GM21619 (cell line): ENCODE measurements around the gene MAD2L1BP.

Experiments
- ATAC-seq: cut with Tn5 transposase; IDR thresholded peaks from one replicate; pipeline ENCODE4 v1.9.1; 2021; ENCODE audit not compliant: unreplicated experiment

MAD2L1BP gene

DNA sequence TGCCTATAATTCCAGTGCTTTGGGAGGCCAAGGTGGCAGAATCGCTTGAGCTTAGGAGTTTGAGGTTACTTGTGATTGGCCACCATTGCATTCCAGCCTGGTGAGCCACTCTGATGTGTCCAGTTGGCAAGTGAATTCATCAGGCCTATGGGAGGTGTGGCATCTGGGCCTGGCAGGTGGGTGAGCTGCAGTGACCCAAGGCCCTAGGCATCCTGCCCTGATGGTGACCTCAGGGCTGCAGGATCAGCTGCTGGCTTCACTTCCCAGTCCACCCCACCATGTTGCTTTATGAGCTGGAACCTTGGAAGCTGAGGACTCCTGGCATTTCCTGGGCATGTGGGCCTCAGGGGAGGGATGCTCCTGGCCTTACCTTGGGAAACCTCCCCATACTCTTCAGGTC is 29.7 kb downstream of the MAD2L1BP start:
- no peak for ATAC-seq

DNA sequence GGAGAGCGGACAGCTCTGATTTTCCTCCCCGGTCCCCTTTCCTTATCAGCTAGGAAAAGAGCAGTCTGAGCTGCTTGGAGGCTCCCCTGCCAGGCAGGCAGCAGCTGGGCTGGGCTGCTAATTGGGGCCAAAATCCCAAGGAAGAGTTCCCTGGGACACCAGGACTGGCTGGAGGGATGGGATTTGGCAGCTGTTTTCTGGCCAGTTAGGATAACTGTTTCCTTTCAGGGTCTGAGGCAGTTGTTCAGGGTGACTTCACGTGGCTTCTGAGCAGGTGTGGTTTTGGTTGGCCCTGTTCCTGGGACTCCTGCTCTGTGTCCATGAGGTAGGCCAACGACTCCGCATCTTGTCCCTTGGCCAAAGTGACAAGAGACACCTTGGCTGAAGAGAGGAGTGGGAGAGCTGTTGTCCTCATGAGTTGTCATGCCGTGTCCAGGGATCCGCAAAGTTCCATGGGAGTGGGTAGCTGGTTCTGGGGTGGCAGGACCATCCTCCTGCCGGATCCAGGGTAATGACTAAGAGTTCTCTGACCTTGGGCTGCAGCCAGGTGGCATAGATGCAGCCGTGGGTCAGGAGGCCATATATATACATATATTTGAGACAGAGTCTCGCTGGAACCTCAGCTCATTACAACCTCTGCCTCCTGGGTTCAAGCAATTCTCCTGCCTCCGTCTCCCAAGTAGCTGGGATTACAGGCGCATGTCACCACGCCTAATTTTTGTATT is 30.7 kb downstream of the MAD2L1BP start:
- ATAC-seq: no peak

DNA sequence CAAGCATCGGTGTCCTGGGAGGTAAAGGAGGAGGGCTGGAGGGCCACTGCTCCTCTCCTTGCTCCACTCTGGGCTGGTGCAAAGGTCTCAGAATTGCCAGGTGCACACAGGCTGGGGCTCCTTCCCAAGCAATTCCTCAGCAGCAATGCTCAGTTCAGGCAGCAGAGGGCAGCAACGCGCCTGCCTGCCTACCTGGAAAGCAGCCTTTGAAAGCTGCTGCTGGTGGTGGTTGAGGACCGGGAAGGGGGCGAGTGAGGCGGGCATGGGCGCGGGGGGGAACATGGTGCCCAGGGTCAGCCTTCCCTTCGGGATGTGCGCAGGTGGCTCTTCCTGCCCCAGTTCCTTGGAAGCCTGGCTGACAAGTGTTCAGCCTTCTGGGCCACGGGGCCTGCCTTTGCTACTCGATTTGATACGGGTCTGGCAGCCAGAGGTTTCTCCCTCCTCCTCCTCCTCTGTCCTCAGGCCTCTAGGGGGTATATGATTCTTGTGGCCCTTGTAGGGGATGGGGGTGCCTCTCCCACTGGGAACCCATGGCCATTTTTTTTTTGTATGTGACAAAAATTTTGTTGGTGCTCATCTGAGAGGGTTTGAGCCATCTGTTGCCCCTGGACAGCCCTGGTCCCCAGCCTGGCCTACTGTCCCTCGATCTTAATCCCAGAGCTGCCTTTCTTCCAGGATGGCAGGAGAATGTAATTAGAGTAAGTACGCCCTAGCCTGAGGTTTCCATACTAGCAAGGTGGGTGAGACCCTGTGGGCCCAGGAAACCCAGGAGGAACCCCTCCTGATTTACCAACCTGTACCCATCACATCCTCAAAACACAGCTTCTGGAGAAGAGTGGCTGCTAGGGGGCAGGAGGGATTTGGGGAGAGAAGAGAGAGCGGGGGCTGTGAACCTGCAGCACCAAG is 31.9 kb downstream of the MAD2L1BP start:
- ATAC-seq: no peak

DNA sequence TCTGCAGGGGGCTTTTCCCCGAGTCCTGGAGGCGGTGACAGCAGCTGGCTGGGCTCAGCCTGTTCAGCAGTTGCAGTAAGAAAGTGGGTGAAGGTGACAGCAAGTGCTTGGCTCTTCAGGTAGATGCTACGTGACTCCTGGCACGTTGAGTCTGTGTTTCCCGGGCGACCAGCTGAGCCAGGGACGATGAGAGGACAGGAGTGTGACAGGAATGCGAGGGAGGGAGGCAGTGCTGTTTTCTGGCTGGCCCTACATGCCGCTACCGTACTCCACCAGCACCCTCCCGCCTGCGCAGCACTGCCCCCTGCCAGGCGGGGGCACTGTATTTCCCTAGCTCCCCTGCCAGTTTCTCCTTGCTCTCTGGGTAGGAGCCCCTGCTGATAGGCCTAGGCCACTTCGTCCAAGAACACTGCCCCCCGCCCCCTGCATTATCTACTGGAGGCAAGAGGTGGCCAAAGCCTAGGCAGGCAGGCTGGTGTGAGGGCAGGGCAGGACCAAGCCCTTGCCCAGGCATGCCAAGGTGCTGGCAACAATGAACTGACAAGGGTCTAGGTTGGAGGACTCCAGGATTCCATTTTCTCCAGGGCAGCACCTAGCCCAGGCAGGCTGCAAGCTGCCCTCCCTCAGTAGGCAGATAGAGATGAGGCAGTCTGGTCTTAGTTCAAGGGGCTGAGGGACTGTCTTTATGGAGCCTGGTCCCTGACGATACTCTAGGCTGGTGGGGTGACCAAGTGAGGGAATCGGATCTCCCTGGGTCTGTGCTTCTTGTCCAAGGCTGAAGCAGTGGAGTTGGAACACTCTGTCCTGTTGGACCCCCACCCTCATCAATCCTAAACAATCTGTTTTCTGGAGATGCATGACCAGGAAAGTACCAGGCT is 32.8 kb downstream of the MAD2L1BP start:
- ATAC-seq: no peak

DNA sequence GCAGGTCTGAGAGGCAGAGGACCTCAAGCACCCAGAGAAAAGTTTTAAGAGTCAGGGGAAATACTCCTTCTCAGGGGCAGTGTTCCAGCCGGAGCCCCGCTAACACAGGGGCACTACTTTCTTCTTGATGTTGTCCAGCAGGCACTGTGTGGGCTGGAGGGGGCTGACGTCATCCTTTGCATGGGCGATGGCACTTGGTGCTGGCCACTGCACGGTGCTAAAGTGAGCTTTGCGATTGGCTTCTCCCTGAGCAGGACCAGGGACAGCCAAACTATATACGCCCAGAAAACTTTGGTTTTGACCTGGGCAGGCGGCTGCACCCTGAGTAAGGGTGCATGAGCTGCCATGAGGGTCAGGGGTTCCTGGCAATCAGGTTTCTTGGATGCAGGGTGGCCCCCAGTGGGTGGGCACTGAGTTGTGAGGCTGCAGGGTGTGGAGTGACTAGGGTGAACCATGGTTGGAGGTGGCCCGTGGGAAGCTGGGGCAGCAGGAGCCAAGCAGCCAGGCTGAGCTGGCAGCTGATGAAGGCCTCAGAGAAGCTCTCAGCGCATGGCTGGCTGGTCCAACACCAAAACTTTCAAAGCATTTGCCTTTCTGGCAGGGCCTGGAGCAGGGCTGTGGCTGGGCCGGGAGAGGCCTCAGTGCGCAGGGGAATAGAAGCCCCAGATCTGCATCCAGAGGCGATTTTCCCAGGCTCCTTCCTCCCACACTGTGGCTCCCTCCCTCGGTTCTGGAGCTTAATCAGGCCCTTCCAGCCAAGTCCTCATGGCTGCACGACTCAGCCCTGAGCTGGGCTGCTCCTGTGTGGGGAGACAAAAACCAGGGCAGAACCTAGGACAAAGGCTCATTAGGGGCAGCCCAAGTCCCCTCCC is 33.6 kb downstream of the MAD2L1BP start:
- ATAC-seq: no peak

DNA sequence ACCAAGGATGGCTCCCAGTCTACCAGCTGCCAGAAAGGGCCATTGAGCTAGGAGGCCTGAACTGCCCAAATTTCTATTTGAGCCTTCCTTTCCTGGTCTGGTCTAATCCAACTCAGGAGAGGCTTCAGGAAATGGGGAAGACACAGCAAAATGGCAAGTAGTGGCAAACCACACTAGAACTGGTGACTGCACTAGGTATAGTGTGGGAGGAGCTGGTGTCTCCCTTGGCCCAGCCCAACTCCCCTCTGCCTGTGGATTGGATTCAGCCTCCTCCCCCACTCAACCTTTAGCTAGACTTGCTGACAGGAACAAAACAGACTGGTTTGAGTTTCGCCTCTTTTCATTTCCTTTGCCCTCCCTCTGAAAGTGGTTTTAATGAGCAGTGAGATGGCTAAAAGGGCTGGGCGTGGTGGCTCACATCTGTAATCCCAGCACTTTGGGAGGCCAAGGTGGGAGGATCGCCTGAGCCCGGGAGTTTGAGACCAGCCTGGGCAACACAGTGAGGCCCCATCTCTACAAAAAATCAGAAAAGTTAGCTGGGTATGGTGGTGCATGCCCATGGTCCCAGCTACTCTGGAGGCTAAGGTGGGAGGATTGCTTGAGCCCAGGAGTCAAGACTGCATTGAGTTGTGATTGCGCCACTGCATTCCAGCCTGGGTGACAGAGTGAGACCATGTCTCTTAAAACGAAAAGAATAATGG is 34.4 kb downstream of the MAD2L1BP start:
- ATAC-seq: no peak

DNA sequence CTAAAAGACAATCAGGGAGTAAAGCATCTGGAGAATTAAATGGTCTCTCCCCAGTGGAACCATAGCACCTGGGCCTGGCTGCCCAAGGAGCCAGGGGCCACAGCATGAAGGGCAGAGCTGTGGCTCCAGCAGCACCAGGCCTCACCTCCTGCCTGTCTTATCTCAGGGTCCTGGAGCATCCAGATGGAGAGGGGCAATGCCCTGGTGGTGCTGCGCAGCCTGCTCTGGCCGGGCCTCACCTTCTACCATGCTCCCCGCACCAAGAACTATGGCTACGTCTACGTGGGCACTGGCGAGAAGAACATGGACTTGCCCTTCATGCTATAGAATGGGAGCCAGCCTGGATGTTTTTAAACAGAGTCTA is 35.0 kb downstream of the MAD2L1BP start:
- ATAC-seq: no peak

DNA sequence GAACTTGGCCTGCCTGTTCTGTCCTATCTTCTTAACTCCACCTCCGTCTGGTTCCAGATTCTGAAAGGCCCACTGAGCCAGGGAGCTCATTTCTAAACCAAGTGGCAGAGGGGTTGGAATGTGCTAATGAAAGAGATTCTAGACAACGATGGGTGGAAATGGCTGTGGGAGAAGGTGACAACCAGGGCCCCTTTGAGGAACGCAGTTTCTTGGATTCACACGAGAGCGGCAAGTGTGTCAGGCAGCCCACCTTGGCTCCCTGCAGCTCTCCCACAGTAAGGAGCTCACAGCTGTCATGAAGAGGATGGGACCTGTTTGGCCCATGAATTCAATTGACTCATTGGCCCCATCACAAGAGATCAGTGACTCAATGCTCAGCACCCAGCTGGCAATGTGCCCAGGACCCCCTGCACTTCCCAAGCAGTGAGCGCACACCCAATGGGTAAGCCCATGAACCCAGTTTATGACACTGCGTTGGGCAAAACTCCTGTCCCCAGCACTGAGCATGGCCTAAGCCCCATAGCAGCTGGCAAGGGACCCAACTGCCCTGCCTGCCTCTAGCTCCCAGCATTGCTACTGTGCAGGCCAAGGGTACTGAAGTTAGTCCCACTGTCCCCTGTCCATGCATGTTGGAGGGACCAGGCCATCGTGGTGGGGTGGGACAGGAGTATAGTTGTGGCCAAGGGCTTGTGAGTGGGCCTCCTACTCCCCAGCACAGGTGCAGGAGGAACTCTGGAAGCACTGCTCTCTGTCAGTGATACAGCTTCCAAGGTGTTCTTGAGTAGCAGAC is 35.6 kb downstream of the MAD2L1BP start:
- ATAC-seq: no peak

DNA sequence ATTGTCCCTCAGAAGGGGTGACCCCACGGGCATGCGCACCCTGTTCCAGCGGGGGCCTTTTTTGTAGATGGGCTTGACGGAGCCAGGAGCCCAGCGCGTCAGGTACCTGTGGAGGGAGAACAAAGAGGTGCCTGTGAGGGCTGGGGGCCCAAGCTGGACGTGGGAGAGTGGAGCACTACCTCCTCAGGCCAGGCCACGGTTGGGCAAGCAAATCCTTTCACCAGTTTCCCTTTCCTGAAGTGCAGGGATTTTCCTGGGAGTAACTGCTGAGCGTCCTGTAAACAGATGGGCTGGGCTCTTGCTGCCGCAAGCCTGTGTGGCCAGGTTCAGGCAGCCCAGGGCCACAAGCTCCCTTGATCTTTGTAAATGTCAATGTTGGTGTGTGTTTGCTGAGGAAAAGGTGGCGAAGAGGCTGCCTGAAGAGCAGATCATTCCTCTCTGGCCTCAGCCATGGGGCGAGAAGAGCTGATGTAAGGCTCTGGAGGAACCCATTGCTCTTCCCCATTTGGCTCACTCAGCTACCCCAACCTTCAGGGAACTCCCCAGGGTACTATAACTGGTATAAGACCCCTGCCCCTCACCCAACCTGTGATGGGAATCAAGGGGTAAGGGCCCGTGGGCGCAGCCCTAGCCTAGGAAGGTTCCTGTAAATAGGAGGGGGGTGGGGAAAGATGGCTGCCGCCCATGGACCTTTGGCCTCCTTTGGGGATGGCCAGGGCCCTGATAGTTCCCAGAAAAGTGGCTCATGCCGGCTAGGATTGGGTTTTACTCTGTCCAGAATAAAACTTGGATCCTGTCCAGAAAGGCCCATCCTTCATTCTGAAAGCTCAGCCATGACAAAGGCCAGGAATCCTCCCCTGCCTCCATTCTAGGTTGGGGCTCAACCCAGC is 36.4 kb downstream of the MAD2L1BP start:
- ATAC-seq: no peak

DNA sequence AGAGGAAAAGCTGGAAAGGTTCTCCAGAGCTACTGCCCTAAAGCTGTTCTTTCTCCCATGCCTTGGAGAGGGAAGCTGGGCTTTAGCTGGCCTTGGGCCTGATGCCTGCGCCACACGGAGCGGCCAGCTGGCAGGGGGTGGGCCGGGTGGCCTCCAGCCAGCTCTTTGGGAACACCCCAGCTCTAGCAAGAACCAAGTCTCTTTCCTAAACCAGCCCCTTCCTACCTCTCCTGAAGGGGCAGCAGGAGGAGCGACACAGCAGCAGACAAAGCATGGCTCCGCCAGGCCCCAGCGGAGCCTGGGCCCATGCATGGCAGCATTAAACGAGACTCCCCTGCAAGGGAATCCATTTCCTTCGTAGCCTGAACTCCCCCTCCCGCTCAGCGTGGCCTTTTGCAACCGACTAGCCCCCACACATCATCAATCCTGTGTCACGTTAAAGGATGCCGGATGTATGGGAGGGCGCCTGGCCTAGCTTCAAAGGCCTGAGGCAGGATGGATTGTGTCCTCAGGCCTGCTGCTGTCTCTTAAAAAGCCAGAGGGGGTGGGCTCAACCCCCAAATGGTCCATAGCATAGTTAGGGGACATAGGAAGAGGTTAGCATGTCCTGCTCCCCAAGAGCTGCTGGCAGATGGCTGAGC is 37.9 kb downstream of the MAD2L1BP start:
- ATAC-seq: no peak

DNA sequence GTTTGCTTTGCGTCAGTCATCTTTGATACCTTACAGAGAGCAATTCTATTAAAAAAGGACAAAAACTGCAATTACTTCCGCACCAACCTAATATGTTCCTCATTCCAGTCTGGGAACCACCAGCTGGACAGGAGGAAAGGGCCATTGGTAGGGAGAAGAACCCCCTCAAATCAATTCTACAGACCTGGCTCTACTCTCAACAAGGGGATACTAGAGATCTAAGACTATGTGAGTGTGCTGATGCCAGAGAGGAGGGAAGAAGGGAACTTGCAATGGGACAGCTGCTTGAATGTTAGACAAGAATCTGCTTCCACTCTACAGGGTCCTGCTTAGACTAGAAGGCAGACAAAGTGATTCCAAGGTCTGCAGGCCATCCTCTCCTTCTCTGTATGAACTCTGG is 38.7 kb downstream of the MAD2L1BP start:
- ATAC-seq: no peak

DNA sequence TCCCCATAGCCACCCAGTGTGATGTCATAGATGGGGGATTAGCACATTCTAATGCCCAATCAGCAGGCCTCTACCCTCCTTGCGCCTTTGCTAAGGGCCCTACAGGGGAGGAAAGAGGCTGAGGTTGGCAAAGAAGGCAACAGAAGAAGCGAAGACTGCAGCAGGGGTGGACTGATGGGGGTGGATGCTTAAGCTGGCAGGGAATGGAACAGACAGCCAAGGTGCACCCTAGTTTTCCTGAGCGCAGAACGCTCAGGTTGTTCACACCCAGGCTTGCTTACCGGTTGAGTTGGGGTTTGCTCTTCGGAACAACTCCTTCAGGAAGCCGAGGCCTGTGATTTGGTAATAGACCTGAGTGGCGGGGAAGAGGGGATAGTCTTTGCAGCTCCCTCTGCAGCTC is 39.3 kb downstream of the MAD2L1BP start:
- no peak for ATAC-seq

DNA sequence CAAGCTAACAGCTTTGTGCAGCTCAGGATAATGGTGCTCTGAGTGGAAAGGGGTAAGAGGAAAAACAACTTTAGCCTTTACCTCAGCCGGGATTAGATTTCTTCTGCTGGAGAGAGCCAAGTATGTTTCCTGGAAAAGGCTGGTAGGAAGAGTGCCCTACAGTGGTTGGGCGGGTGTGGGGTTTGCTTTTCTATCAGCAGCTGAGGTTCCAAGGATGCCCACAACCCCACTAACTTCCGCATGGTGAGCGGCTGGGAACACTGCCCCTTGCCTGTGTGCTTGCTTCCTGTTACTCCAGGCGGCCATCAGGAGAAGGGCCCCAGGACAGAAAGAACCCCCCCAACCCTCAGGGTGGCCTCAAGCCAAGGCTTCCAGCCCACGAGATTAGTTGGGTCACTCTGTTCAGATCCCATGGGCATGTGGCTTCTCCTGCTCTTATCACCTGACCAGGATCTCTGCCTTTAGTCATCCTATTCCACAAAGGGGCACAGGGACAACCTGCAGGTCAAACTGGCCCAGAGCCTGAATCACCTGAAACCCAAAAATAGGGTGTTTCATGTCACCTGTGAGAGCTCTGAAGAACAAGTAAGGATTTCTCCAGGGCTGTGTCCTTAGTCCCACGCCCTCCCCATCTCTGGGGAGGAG is 41.4 kb downstream of the MAD2L1BP start:
- ATAC-seq: no peak

DNA sequence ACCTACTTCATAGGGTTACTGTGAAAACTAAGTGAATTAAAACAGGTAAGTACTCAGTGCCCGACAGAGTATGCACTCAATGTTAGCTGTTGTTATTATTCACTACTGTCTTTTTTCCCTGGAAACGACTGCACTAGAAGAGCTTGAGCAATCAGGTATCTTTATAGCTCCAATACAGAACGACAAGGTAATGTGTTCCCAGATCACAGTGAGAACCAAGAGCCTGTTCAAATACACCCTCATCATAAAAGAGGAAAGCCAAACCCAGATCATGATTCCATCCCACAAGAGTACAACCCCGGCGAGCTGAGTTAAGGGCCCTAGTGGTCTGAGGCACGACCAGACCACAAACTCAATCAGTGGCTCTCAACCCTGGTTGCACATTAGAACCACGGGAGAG is 42.1 kb downstream of the MAD2L1BP start:
- no peak for ATAC-seq

DNA sequence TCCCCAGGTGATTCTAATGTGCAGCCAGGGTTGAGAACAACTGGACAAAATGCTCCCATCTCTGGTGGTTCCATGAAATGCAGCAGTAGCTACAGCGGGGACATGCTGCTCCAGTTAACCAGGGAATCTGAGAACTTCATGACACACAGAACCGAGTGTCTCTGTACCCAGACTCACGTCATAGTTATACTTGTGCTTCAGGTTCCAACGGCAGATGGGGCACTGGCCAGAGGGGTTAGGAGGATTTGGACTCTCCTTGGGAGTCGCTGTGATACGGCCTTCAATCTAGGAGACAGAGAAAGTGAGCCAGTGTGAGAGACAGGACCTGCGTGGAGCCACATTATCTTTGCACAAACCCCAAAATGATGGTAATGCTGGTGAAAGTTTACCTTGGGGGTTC is 42.7 kb downstream of the MAD2L1BP start:
- no peak for ATAC-seq

DNA sequence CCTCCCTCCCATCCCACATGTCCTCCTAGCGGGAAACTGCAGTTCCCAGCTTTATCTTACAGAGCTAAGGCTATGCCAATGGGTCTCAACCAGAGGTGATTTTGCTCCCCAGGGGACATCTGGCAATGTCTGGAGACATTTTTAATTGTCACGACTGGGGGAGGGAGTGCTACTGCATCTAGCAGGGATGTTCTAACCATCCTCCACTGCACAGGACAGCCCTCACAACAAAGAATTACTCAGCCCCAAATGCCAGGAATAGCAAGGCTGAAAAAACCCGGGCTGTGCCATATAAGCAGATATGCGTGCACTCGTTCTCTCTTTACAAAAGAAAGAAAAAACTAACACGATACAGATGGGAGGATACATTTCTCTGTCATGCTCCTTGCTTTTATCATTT is 43.4 kb downstream of the MAD2L1BP start:
- ATAC-seq: no peak
